CD4-positive, alpha-beta T cell (primary cell): Measurements from ENCODE around the gene COA1. TPM values are rescaled to one million over a fixed set of nuclear protein-coding genes. Genes with fewer than 3 reads are reported as not detected.

Source experiments
- ATAC-seq: fragments of 200-7000 bp; cut with Tn5 transposase; one replicate; pipeline ENCODE4 v1.10.0; 2022; ENCODE audit warnings: mild to moderate bottlenecking; ENCODE audit not compliant: poor library complexity
- CTCF ChIA-PET: fragments of 350-600 bp; sonication (Branson Sonifier 250); formaldehyde crosslinking; loops from one replicate; lab custom pipeline; 2021; ENCODE audit warnings: antibody characterized with exemption, inconsistent platforms; lab: Charles Lee
- POLR2A ChIA-PET: fragments of 350-600 bp; sonication (Branson Sonifier 250); formaldehyde crosslinking; loops from one replicate; lab custom pipeline; 2021; ENCODE audit warnings: antibody characterized with exemption, inconsistent platforms; lab: Charles Lee
- DNase-seq, 14 experiments: peaks; one replicate each; pipeline ENCODE4 v3.0.0-alpha.2; 2013 to 2020; ENCODE audit warnings: mixed read lengths in 2 of 14
- H3K27ac ChIP-seq, 2 donors: one replicate each; pipeline versions ENCODE4 v1.5.1 to v1.7.0; 2013; ENCODE audit warnings: low read length in 2 of 2, low read depth in 1 of 2, mild to moderate bottlenecking in 1 of 2
- H3K27me3 ChIP-seq, 2 experiments: 1 replicate in 1 of 2; 2 replicates in 1 of 2; pipeline versions ENCODE4 v1.6.1 to v1.7.0; 2013; ENCODE audit warnings: low read length in 2 of 2, control low read depth in 1 of 2, mild to moderate bottlenecking in 1 of 2, moderate library complexity in 1 of 2; ENCODE audit not compliant: insufficient read depth in 2 of 2, control insufficient read depth in 1 of 2
- H3K36me3 ChIP-seq: one replicate; pipeline ENCODE4 v1.6.1; 2013; ENCODE audit warnings: low read length, control low read depth; ENCODE audit not compliant: insufficient read depth
- H3K4me1 ChIP-seq: one replicate; pipeline ENCODE4 v1.6.1; 2013; ENCODE audit warnings: low read length, control low read depth; ENCODE audit not compliant: insufficient read depth
- H3K4me3 ChIP-seq: one replicate; pipeline ENCODE4 v1.5.1; 2013; ENCODE audit warnings: mild to moderate bottlenecking, low read length, moderate library complexity
- H3K9me3 ChIP-seq, 2 experiments: 1 replicate in 1 of 2; 2 replicates in 1 of 2; pipeline versions ENCODE4 v1.6.1 to v1.7.0; 2013; ENCODE audit warnings: low read length in 2 of 2, mild to moderate bottlenecking in 2 of 2, control low read depth in 1 of 2, moderate library complexity in 1 of 2; ENCODE audit not compliant: control insufficient read depth in 1 of 2, insufficient read depth in 1 of 2
- H3K27ac Mint-ChIP-seq: one replicate; pipeline ENCODE4 v1.8.0; 2020; ENCODE audit warnings: mixed read lengths
- H3K27me3 Mint-ChIP-seq: one replicate; pipeline ENCODE4 v1.8.0; 2021; ENCODE audit warnings: mixed read lengths
- H3K36me3 Mint-ChIP-seq: one replicate; pipeline ENCODE4 v1.8.0; 2021; ENCODE audit warnings: low read depth, mixed read lengths
- H3K4me1 Mint-ChIP-seq: one replicate; pipeline ENCODE4 v1.8.0; 2021; ENCODE audit warnings: low read depth, mixed read lengths
- H3K4me3 Mint-ChIP-seq: one replicate; pipeline ENCODE4 v1.8.0; 2020; ENCODE audit warnings: mild to moderate bottlenecking, mixed read lengths
- H3K9me3 Mint-ChIP-seq: one replicate; pipeline ENCODE4 v1.8.0; 2020; ENCODE audit warnings: mixed read lengths
- CTCF ChIP-seq: fragments of 200-600 bp; IDR thresholded peaks from one replicate; pipeline ENCODE4 v1.8.0; 2022; ENCODE audit warnings: antibody characterized with exemption, mild to moderate bottlenecking
- intact Hi-C, 2 experiments: fragments of 100-400 bp; cut with DNase I in 1 of 2; cut with micrococcal nuclease in 1 of 2; formaldehyde crosslinking; loops; one replicate each; pipeline versions ENCODE4 v1.15.1 to v1.9.0; 2023 to 2025; cut with DNase I, micrococcal nuclease
- total RNA-seq, 174 experiments: library from RNA in 2 of 174; stranded (reverse) in 2 of 174; gene quantifications; one replicate each; pipeline ENCODE4 v1.2.3 and lab custom pipeline; 2021 to 2026

Gene COA1
- total RNA-seq, 2 experiments from 2014 or later: 78.9 to 80.7 TPM

GRCh38 chr7:43769281-43769680 lies 40.0 kb upstream of the COA1 start:
- no peak for ATAC-seq
- Histone ChIP-seq H3K4me1 (peaks cover 9% of the 10 kb centered on the region), H3K27ac (no peak overlapping the region), H3K27me3 (no peaks in the 10 kb centered on the region), H3K36me3 (peaks cover 14% of the 10 kb centered on the region), H3K9me3 (no peaks in the 10 kb centered on the region), H3K4me3 (no peak overlapping the region)
- no peak overlapping the region for H3K27ac Mint-ChIP-seq
- TF ChIP-seq CTCF: no peak
- peaks cover 8% of the 10 kb centered on the region for H3K4me1 Mint-ChIP-seq
- H3K27me3 Mint-ChIP-seq: no peaks in the 10 kb centered on the region
- intact Hi-C loops: no loop called here
- H3K9me3 Mint-ChIP-seq: no peaks in the 10 kb centered on the region
- H3K36me3 Mint-ChIP-seq: peaks cover 26% of the 10 kb centered on the region
- no peak overlapping the region for H3K4me3 Mint-ChIP-seq
- ChIA-PET POLR2A (no interaction called here), CTCF (no interaction called here)
- DNase-seq: no peak

GRCh38 chr7:43768887-43769272 lies 39.6 kb upstream of the COA1 start:
- Histone ChIP-seq H3K36me3 (peaks cover 14% of the 10 kb centered on the region), H3K9me3 (no peaks in the 10 kb centered on the region), H3K27ac (no peak overlapping the region), H3K27me3 (no peaks in the 10 kb centered on the region), H3K4me1 (peaks cover 9% of the 10 kb centered on the region), H3K4me3 (no peak overlapping the region)
- Mint-ChIP-seq H3K4me3 (no peak overlapping the region), H3K27ac (no peak overlapping the region), H3K36me3 (peaks cover 26% of the 10 kb centered on the region), H3K9me3 (no peaks in the 10 kb centered on the region), H3K27me3 (no peaks in the 10 kb centered on the region), H3K4me1 (peaks cover 12% of the 10 kb centered on the region)
- intact Hi-C loops: no loop called here
- CTCF ChIA-PET: no interaction called here
- POLR2A ChIA-PET: no interaction called here
- TF ChIP-seq CTCF: no peak
- ATAC-seq: no peak
- no peak for DNase-seq

- H3K36me3 Mint-ChIP-seq: peaks cover 26% of the 10 kb centered on the region
- H3K9me3 Mint-ChIP-seq: no peaks in the 10 kb centered on the region
- POLR2A ChIA-PET: no interaction called here
- DNase-seq: no peak
- Histone ChIP-seq H3K27me3 (no peaks in the 10 kb centered on the region), H3K4me3 (no peak overlapping the region), H3K9me3 (no peaks in the 10 kb centered on the region), H3K27ac (no peak overlapping the region), H3K4me1 (peaks cover 11% of the 10 kb centered on the region), H3K36me3 (peaks cover 14% of the 10 kb centered on the region)
- no peak for ATAC-seq
- H3K27me3 Mint-ChIP-seq: no peaks in the 10 kb centered on the region
- H3K4me1 Mint-ChIP-seq: peaks cover 17% of the 10 kb centered on the region
- intact Hi-C loops: no loop called here
- no peak overlapping the region for H3K4me3 Mint-ChIP-seq
- CTCF ChIA-PET: no interaction called here
- H3K27ac Mint-ChIP-seq: no peak overlapping the region
- no peak for TF ChIP-seq CTCF
These were observed 39.0 kb upstream of the COA1 start for GRCh38 chr7:43768201-43768886.
